IPS DF 19.7 (cell line): ENCODE measurements around the gene DYRK1A.
"Not testable (repeated sequence)": the region's sequence is repeated elsewhere in the genome, so short reads cannot be mapped to it uniquely, and the experiment has no call there.

Source experiments
- DNase-seq: peaks from one replicate; pipeline ENCODE4 v3.0.0-alpha.2; 2013; ENCODE audit warnings: low read depth, low spot score

DYRK1A gene

DNA sequence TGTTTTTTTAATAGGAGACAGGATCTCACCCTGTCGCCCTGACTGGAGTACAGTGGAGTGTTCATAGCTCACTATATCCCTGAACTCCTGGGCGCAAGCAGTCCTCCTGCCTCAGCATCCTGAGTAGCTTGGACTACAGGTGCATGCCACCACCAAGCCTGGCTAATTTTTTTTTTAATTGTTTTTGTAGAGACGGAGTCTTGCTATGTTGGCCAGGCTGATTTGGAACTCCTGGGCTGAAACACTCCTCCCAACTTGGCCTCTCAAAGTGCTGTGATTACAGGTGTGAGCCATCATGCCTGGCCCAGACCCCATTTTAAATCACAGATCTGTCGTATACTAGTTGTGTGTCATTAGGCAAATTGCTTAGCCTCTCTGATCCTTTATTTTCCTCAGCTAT, 161.1 kb downstream of the DYRK1A start:
- no peak for DNase-seq

DNA sequence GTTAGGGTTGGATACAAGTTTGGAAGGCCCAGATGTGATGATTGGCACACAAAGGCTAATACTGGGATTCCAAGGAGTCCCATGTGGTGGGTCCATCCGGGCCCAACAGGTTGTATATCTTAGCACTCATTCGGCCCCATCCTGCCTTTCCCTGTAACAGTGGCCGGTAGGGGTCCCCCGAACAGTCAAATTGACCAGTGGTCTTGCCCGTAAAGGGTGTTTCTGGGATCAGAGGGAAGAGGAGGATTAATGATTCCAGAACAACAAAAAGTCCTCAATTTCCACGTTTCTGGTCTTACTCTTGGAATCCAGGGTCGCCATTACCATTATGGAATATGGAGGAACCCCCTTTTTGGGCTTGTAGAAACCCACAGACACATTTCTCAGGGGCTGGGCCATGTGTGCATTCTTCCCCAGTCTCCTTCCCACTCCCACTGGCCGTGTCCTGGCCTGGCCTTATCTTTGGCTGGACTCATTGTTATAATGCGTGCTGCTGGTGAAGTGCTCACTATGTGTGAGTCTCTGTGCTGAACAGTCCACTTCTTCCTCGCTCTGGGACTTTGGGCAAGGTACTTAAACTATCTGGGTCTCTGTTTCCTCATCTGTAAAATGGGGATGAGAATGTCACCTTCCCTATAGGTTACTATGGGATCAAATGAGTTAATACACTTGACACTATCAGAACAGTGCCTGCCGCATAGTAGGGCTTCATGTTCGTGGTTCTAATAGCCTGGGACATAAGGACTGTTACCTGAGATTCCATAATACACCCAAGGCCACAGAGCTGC, 161.8 kb downstream of the DYRK1A start:
- DNase-seq, result no peak

- no peak for DNase-seq
Observed at GRCh38 chr21:37529649-37530048, 163.1 kb downstream of the DYRK1A start.

DNA sequence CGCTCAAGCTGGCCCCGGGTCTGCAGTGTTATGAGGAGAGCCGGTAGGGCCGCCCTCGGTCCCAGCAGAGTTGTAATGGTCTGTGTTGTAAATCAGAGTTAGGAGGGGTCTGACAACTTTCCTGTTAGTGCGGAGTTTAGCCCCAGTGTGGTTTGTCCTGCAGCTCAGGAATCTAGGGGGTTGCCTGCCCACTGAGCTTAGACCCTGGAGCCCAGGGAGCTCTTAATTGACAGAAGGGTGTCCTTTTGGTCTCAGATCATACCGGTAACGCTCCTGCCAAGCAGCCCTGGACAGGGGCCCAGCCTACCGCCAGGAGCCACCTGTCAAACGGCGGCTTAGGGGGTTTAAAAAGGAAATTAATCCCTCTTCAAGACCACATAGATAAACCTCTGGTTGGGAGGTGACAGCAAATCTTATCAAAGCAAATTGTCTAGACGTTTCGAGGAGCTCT, 164.4 kb downstream of the DYRK1A start:
- DNase-seq, result no peak

DNA sequence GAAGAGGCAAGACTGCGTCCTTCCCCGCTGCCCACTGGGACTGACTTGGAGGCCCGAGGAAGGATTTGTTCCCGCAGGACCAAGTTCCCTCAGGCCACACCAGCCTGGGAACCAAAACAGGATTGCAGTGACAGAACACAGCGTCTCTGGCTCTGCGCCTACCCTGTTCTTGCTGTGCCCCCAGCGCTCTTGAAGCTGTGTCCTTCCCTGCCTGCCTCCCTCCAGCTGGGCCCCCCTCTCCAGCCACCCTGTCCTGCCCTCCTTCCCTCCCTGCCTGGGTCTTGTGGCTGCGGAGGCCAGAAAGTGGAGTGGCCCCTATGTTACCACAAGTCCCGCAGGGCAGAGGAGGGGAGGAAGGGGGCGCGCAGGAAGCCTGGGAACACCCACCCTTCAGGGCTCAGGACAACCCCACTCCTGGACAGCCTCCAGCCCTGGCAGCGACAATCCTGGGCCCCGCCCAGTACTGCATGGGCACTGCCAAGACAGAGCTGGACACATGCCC, 164.9 kb downstream of the DYRK1A start:
- DNase-seq, result no peak

GRCh38 chr21:37532868-37533780, 166.6 kb downstream of the DYRK1A start:
- no peak for DNase-seq

DNA sequence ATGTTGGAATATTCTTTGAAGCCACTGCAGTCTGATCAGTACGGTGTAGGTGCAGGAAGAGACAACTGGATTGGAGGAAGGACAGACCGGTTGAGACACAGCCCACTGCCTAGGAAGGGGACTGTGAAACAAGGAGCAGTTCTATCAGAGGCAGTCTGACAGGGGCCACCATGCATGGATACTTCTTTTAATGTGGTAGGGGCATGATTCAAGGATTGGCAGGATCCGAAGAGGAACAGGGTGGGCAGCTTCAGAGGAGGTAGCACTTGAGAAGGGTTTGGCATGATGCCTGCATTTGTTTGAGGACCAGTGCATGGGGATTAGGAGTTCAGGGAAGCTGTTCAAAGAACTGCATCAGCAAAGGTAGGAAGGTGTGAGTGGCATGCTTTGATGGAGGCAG, 167.9 kb downstream of the DYRK1A start:
- no peak for DNase-seq

DNA sequence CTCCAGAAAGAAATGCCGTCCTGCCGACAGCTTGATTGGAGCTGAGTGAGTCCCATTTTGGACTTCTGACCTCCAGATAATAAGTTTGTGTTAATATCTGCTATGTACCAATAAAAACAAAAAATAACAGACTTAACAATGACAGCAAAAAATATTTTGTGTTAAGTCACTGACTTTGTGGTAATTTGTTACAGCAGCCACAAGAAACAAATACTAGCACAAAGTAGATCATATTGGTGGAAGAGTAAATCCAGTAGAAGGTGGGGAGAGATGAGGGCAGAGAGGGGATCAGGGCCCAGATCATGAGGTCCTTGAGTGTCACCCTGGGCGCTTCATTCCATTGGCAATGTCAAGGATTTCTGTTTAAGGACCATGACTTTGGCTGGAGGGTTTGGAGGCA, 168.6 kb downstream of the DYRK1A start:
- no peak for DNase-seq

DNA sequence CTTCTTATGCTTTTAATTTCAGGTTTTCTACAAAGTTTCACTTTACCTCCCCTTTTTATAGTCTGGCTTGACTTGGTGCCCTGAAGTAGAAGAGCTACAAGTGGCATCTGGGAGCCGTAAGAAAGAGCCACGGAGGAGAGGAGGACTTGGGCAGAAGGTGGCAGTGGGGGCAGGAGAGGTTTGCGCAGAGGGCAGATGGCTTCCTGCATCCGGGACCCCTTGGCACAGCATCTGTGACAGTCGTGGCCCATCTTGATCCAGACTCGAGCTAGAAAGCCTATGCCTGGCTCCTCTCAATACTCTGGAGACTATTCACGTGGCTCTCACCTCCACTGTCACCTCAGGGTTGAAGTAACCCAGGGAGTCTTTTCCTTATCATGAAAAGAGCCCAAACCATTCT, 169.1 kb downstream of the DYRK1A start:
- no peak for DNase-seq

DNA sequence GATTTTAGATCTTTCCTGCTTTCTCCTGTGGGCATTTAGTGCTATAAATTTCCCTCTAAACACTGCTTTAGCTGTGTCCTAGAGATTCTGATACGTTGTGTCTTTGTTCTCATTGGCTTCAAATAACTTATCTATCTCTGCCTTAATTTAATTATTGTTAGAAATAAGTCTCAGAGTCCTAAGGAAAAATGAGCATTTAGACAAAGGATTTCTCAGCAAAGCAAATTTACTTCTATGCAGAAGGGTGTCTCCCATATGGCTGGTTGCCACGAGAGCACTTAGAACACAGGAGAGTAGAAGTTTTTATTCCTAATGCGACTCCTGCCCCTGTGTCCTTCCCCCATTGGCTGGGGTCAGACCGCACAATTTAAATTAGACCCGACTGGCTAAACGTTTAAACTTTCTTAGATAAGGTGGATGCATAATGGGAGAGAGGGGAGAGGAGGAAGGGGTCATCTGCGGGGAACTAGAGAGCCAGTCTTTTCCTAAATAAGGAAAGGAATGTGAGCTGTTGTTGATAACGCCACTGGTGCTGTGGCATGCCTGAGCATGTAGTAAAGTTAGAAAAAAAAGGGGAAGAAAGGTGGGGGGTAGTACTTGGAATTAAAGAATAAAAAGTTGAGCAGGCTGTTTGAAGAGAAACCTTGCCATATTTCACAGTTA, 170.2 kb downstream of the DYRK1A start:
- DNase-seq, result no peak

DNA sequence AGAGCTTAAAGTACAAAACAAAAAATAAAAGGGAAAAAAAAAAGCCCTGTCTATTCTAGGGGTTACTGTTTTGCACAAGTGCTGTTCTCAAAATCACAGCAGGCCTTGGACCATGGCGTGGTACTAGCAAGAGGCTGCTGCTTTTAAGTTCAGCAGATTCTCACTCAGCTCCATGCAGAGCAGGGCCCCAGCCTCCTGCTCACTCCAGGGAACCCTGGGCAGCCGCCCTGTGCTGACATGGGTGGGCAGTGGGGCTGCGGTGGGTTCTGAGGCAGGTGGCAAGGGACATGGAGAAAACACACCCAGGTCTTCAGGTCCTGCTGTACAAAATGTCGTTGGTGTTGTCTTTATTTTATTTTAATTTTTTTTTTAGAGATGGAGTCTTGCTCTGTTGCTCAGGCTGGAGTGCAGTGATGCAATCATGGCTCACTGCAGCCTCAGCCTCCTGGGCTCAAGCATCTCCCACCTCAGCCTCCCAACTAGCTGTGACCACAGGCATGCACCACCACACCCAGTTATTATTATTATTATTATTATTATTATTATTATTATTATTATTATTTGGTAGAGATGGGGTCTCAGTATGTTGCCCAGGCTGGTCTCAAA, 170.9 kb downstream of the DYRK1A start:
- DNase-seq, result no peak

- DNase-seq, result no peak
Observed at GRCh38 chr21:37538971-37539590, 172.5 kb downstream of the DYRK1A start.

- not testable (repeated sequence) for DNase-seq
Observed at GRCh38 chr21:37541128-37541527, 174.6 kb downstream of the DYRK1A start.

DNA sequence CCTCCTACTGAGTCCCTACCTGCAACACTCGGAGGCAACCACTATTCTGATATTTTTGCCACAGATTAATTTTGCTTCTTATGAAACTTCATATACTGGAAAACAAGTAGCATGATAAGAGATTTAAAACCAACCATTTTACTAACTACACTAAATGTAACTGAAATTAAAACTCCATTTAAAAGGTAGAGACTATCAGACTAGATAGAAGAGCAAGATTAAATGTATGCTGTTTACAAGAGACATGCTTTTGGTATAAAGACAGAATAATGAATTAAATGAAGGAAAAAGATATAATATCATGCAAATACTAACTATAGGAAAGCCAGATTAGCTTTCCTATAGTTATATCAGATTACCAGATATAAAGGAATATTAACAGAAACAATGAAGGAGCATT, 175.9 kb downstream of the DYRK1A start:
- DNase-seq, result no peak

DNA sequence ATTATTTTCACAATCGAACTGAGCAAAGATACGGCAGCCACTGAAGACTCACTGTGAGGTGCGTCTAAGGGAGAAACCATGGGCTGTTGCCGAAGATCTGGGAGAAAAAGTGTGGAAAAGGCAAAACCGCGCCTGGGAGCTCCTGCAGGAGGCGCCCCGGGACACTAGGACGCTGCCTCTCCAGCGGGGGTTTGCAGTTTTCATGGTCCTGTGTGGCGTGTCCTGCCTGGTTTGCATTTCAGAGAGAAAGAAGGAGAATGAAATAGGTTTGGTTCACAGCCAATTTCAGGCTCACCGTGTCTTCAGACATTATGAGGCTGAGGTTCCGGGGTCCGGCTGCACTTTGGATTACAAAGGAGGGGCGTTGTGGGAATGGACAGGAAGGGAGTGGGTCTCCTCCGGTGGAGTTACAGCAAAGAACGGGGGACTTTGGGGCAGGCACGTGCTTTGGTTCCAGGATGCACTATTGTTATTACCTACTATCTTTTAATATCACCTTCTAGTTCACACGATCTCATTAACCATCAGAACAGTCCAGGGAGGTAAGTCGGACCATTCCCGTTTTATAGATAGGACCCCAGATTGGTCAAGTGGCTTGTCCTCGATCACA, 179.8 kb downstream of the DYRK1A start:
- no peak for DNase-seq

- no peak for DNase-seq
Observed at GRCh38 chr21:37546949-37547614, 180.5 kb downstream of the DYRK1A start.

DNA sequence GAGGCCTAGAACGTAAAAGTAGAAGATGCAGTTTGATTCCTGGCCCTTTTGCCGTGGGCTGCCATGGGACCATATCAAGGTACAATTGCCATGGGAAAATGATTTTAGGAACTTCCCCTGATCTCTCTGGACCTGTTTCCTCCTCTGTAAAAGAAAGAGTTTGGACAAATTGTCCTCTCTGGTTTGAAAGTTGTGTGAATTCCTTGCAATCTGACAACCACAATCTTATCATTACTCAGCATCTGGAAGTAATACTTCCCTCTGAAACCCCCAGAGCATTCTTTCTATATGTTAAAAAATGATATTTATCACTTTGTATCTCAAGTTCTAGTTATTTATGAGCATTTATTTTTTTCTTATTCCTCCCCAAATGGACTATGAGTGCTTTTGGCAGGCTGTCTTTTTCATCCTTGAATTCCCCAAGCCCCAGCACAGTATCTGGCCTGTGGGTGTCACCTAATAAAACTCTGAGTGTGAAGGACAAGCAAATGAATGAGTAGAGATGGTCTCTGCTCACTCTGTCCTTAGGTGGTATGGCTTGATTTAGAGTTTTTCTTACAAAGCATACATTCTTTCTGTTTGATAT, 181.1 kb downstream of the DYRK1A start:
- DNase-seq, result no peak

DNA sequence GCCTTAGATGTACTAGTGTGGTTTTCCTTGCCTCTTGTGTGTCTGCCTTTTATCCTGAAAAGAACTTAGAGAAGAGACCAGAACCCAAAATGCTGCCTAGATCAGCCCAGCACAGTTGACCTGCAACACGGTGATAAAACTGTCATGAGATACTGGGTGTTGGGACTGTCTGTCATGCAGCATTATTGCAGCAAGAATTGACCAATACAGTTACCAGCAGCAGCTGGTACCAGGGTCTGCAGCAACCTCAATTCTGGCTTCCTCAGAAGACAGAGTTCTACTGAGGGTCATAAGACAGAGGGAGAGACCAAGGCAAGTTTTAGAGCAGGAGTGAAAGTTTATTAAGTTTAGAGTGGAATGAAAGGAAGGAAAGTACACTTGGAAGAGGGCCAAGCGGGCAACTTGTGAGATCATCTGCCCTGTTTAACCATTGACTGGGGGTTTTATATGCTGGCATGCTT, 182.0 kb downstream of the DYRK1A start:
- no peak for DNase-seq

DNA sequence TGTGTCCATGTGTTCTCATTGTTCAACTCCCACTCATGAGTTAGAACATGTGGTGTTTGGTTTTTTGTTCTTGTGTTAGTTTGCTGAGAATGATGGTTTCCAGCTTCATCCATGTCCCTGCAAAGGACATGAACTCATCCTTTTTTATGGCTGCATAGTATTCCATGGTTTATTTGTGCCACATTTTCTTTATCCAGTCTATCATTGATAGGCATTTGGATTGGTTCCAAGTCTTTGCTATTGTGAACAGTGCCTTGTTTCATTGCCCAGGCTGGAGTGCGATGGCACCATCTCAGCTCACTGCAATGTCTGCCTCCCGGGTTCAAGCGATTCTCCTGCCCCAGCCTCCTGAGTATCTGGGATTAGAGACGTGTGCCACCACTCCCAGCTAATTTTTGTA, 183.2 kb downstream of the DYRK1A start:
- DNase-seq, result not testable (repeated sequence)

- no peak for DNase-seq
Observed at GRCh38 chr21:37550157-37550556, 183.6 kb downstream of the DYRK1A start.
